Panc1 (cell line): ENCODE data around the gene SARDH.

Source experiments
- CTCF ChIP-seq: fragments of 450-650 bp; IDR thresholded peaks from 2 replicates; pipeline ENCODE4 v1.5.1; 2017; ENCODE audit warnings: mild to moderate bottlenecking
- POLR2AphosphoS5 ChIP-seq: IDR thresholded peaks from 2 replicates; pipeline ENCODE4 v1.6.1; 2012; ENCODE audit warnings: mild to moderate bottlenecking, low read depth, low read length, moderate library complexity
- SIN3A ChIP-seq: IDR thresholded peaks from 2 replicates; pipeline ENCODE4 v1.6.1; 2012; ENCODE audit warnings: low read depth, mild to moderate bottlenecking, low read length, moderate library complexity, borderline replicate concordance; ENCODE audit not compliant: insufficient read depth
- TF ChIP-seq, protein P1 (sequence below), 2 experiments: IDR thresholded peaks; 2 replicates each; pipeline ENCODE4 v1.6.1; 2011 to 2012; ENCODE audit warnings: low read depth in 2 of 2, control low read depth in 1 of 2, low read length in 1 of 2, mild to moderate bottlenecking in 1 of 2, moderate library complexity in 1 of 2; ENCODE audit not compliant: insufficient read depth in 1 of 2

GRCh38 chr9:133666845-133667244 is 71.3 kb downstream of the SARDH start:
- TF ChIP-seq, protein P1, sequence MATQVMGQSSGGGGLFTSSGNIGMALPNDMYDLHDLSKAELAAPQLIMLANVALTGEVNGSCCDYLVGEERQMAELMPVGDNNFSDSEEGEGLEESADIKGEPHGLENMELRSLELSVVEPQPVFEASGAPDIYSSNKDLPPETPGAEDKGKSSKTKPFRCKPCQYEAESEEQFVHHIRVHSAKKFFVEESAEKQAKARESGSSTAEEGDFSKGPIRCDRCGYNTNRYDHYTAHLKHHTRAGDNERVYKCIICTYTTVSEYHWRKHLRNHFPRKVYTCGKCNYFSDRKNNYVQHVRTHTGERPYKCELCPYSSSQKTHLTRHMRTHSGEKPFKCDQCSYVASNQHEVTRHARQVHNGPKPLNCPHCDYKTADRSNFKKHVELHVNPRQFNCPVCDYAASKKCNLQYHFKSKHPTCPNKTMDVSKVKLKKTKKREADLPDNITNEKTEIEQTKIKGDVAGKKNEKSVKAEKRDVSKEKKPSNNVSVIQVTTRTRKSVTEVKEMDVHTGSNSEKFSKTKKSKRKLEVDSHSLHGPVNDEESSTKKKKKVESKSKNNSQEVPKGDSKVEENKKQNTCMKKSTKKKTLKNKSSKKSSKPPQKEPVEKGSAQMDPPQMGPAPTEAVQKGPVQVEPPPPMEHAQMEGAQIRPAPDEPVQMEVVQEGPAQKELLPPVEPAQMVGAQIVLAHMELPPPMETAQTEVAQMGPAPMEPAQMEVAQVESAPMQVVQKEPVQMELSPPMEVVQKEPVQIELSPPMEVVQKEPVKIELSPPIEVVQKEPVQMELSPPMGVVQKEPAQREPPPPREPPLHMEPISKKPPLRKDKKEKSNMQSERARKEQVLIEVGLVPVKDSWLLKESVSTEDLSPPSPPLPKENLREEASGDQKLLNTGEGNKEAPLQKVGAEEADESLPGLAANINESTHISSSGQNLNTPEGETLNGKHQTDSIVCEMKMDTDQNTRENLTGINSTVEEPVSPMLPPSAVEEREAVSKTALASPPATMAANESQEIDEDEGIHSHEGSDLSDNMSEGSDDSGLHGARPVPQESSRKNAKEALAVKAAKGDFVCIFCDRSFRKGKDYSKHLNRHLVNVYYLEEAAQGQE (IDR thresholded peaks at IDR 0.05; ENCODE audit: insufficient read depth in 1 of 2, low read depth in 2 of 2, low read length in 1 of 2), result no peak
- TF ChIP-seq CTCF (no peak), POLR2AphosphoS5 (no peak), SIN3A (no peak)
